ENCODE results near the gene KCNC3. TPM values are rescaled to one million over a fixed set of nuclear protein-coding genes. Genes with fewer than 3 reads are reported as not detected.

KCNC3 gene
- total and polyA plus RNA-seq, 7 donors, result 0.36 to 1.6 (median 0.88) TPM; not detected in 3

DNA sequence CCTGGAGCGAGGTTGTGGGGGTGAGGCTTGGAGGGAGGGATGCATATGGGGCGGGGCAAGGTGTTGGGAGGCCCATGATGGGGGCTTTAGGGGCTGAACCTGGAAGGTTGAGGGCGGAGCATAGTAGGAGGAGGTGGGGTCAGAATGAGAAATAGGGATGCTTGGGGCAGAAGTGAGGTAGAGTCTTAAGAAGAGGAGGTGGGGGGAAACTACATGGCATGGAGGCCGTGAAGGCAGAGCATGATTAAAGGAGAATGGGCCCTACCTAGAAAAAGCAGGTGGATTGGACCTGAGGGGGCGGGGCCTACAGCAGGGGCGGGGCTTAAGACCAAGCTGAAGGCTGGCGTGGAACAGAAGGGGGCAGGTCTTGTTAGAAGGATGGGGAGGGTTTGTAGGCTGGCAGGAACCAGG lies 47.9 kb upstream of the KCNC3 start:
- H3K27me3 ChIP-seq, result no peaks in the 10 kb centered on the region
- WGBS, 2 donors, result 44 to 55% methylated on average over 7 of the region's 7 CpGs
- H3K27ac ChIP-seq, result peak overlapping the region; percentile 92 to 100 (median 99)
- TF ChIP-seq POLR2A (IDR thresholded peaks at IDR 0.05), result no peak
- no peak for TF ChIP-seq EP300 (IDR thresholded peaks at IDR 0.05)
- TF ChIP-seq, protein P1, sequence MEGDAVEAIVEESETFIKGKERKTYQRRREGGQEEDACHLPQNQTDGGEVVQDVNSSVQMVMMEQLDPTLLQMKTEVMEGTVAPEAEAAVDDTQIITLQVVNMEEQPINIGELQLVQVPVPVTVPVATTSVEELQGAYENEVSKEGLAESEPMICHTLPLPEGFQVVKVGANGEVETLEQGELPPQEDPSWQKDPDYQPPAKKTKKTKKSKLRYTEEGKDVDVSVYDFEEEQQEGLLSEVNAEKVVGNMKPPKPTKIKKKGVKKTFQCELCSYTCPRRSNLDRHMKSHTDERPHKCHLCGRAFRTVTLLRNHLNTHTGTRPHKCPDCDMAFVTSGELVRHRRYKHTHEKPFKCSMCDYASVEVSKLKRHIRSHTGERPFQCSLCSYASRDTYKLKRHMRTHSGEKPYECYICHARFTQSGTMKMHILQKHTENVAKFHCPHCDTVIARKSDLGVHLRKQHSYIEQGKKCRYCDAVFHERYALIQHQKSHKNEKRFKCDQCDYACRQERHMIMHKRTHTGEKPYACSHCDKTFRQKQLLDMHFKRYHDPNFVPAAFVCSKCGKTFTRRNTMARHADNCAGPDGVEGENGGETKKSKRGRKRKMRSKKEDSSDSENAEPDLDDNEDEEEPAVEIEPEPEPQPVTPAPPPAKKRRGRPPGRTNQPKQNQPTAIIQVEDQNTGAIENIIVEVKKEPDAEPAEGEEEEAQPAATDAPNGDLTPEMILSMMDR (IDR thresholded peaks at IDR 0.05), result no peak
- TF ChIP-seq POLR2AphosphoS5 (IDR thresholded peaks at IDR 0.05), result no peak
- intact Hi-C loops (cut with DNase I), result loop anchor here (2.0 to 5.0 kb wide), 2 partner anchors 100 to 425 kb away; partner anchors contain the start of genes EMC10 and GARIN5A
- no peaks in the 10 kb centered on the region for H3K9me3 ChIP-seq
- peak overlapping the region; percentile 65 to 99 (median 93) for H3K4me3 ChIP-seq
- peaks cover 0 to 17% (median 9%) of the 10 kb centered on the region in 4 donors for H3K4me1 ChIP-seq
- DNase-seq, result peak; percentile 67
- peaks cover 27 to 48% (median 47%) of the 10 kb centered on the region in 4 donors for H3K36me3 ChIP-seq

DNA sequence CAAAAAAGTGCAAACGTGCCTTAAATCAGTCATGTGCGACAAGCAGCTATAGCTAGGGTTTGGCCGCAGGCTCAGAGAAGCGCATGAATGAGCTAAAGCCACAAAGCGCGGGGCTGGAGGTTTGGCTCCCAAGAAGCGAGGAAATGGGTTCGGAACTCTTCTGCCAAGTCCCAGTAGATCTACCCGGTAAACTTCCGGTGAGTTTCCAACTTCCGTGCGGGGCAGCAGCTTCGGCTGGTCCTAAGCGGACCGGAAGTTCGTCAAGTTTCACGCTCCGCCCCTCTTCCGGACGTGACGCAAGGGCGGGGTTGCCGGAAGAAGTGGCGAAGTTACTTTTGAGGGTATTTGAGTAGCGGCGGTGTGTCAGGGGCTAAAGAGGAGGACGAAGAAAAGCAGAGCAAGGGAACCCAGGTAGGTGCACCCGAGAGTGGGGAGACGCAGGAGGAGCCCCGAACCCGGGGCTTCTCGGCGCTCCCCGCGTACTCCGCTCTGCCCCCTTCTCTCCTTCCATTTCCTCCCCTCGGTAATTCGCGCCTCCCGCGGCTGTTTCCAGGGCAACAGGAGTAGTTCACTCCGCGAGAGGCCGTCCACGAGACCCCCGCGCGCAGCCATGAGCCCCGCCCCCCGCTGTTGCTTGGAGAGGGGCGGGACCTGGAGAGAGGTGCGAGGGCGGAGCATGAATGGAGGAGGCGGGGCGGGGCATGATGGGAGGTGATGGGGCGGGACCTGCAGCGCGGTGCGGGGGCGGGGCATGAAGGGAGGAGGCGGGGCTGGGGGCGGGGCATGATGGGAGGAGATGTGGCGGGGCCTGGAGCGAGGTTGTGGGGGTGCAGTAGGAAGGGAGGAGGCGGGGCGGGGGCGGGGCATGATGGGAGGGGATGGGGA lies 47.2 kb upstream of the KCNC3 start, which contains the start of gene NR1H2:
Gene NR1H2, plus strand, starts transcription at position 292 of the 885 bp plus-strand sequence. CDS start 1,149 bp downstream, outside the sequence.
- 1 to 2% methylated on average over 67 of the region's 67 CpGs for WGBS, 2 donors
- intact Hi-C loops (cut with DNase I), result loop anchor here (2.0 to 5.0 kb wide), 2 partner anchors 100 to 426 kb away; partner anchors contain the start of genes EMC10 and GARIN5A
- no peaks in the 10 kb centered on the region for H3K27me3 ChIP-seq
- H3K4me3 ChIP-seq, result peak within 1 kb of the TSS; percentile 65 to 99 (median 93)
- H3K27ac ChIP-seq, result peak within 1 kb of the TSS; percentile 92 to 100 (median 99)
- peaks cover 27 to 42% (median 41%) of the 10 kb centered on the region in 4 donors for H3K36me3 ChIP-seq
- peak; percentile 98 for DNase-seq
- TF ChIP-seq POLR2A (IDR thresholded peaks at IDR 0.05) (peak; percentile 82 to 85), POLR2AphosphoS5 (IDR thresholded peaks at IDR 0.05) (peak; percentile 94 to 98 (median 96)), EP300 (IDR thresholded peaks at IDR 0.05) (peak in 1 of 4 donors; percentile 70)
- TF ChIP-seq, protein P1 (IDR thresholded peaks at IDR 0.05), result no peak
- peaks cover 0 to 17% (median 9%) of the 10 kb centered on the region in 4 donors for H3K4me1 ChIP-seq
- H3K9me3 ChIP-seq, result no peaks in the 10 kb centered on the region

- Histone ChIP-seq H3K36me3 (no peaks in the 10 kb centered on the region), H3K27ac (no peak overlapping the region), H3K9me3 (no peaks in the 10 kb centered on the region), H3K4me3 (no peak overlapping the region), H3K4me1 (peaks cover 0 to 15% (median 7%) of the 10 kb centered on the region in 4 donors), H3K27me3 (no peaks in the 10 kb centered on the region)
- intact Hi-C loops (cut with DNase I), result no loop called here
- DNase-seq, result no peak
- TF ChIP-seq POLR2A (IDR thresholded peaks at IDR 0.05) (no peak), EP300 (IDR thresholded peaks at IDR 0.05) (no peak)
- TF ChIP-seq, protein P1 (IDR thresholded peaks at IDR 0.05), result no peak
- WGBS, 2 donors, result 85 to 87% methylated on average over 10 of the region's 10 CpGs
Observed at GRCh38 chr19:50371914-50372475, 42.8 kb upstream of the KCNC3 start.

DNA sequence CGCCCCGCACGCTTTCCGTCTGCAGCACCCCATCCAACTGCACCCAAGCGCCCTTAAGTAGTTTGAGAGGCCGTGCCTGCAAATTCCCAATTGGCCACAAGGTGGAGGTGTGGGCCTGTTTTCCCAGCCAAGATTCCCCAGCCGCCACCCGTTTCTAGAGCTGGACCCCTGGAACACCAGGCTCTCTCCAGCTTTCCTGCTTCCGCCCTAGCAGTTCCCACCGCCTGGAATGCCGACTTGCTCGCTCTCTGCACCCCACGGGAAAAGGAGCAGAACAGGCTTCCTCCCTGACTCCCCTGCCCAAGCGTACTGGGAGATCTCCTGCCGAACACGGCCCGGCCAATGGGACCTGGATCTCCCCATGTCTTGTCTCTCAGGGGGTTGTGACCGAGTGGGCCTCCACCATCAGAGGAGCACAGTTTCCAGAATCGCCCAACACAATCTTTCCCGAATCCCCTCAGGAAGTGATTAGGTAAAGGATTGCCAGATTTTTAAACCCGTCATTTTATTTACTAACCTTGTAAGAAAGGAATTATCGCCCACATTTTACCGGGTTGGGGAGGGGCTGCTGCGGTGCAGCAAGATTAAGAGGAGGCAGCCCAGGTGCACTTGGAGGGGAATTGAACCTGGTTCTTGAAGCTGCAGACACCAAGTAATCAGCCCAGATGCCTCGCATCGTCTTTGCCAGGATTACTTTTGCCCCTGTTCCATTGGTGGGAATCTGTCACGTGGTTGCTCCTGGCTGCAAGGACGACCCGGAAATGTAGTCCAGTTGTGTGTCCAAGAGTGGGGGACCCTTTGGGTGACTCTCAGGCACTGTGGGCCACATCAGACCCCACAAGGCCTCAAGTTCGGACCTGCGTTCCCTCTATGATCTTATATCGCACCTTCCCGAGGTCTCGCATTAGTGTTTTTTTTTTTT lies 39.7 kb upstream of the KCNC3 start:
- Histone ChIP-seq H3K27me3 (no peaks in the 10 kb centered on the region), H3K9me3 (no peaks in the 10 kb centered on the region), H3K27ac (peak overlapping the region; percentile 67 to 84 (median 79)), H3K36me3 (no peaks in the 10 kb centered on the region), H3K4me3 (peak overlapping the region; percentile 50 to 61 (median 58)), H3K4me1 (peaks cover 0 to 5% (median 2%) of the 10 kb centered on the region in 4 donors)
- TF ChIP-seq, protein P1 (IDR thresholded peaks at IDR 0.05), result peak; percentile 65 to 93 (median 87)
- no peak for TF ChIP-seq EP300 (IDR thresholded peaks at IDR 0.05)
- peak in 1 of 4 donors; percentile 7 for TF ChIP-seq POLR2AphosphoS5 (IDR thresholded peaks at IDR 0.05)
- intact Hi-C loops (cut with DNase I), result loop anchor here (1.0 to 10.0 kb wide), 5 partner anchors 45 to 356 kb away; partner anchors contain the start of genes CLEC11A and JOSD2
- 6 to 7% methylated on average over 34 of the region's 34 CpGs for WGBS, 2 donors
- peak; percentile 93 for DNase-seq
